ENCODE data around the gene RNFT2. TPM values are rescaled to one million over a fixed set of nuclear protein-coding genes. Genes with fewer than 3 reads are reported as not detected.

RNFT2 gene
- total and polyA plus RNA-seq, 3 donors from 2014 or later = 6.8 to 11.7 (median 9.0) TPM

- no peak for DNase-seq
- WGBS, 2 donors = 73 to 84% methylated on average over 12 of the region's 12 CpGs
- Histone ChIP-seq H3K9me3 (no peaks in the 10 kb centered on the region), H3K27me3 (no peaks in the 10 kb centered on the region), H3K36me3 (ENCODE audit: low read depth, missing control alignments) (no peaks in the 10 kb centered on the region), H3K4me1 (no peaks in the 10 kb centered on the region), H3K27ac (no peak overlapping the region), H3K4me3 (no peak overlapping the region)
- intact Hi-C loops (cut with DNase I; ENCODE audit: low total_unique reads) = no loop called here
- TF ChIP-seq CTCF (IDR thresholded peaks at IDR 0.05) (no peak), POLR2A (IDR thresholded peaks at IDR 0.05) (no peak)
These were observed 154.4 kb downstream of the RNFT2 start for GRCh38 chr12:116892349-116893140.

- no peak for TF ChIP-seq CTCF (IDR thresholded peaks at IDR 0.05)
- no peaks in the 10 kb centered on the region for H3K9me3 ChIP-seq
- H3K27ac ChIP-seq = no peak overlapping the region
- H3K4me3 ChIP-seq = no peak overlapping the region
- DNase-seq = no peak
- H3K4me1 ChIP-seq = no peaks in the 10 kb centered on the region
- intact Hi-C loops (cut with DNase I; ENCODE audit: low total_unique reads) = no loop called here
- WGBS, 2 donors = 92 to 94% methylated on average over 3 of the region's 3 CpGs
- no peaks in the 10 kb centered on the region for H3K27me3 ChIP-seq
- H3K36me3 ChIP-seq (ENCODE audit: low read depth, missing control alignments) = no peaks in the 10 kb centered on the region
These were observed 156.8 kb downstream of the RNFT2 start for GRCh38 chr12:116894913-116895312.

GRCh38 chr12:116896411-116896924 is 158.4 kb downstream of the RNFT2 start:
- no peaks in the 10 kb centered on the region for H3K9me3 ChIP-seq
- DNase-seq = no peak
- no peaks in the 10 kb centered on the region for H3K36me3 ChIP-seq (ENCODE audit: low read depth, missing control alignments)
- TF ChIP-seq POLR2A (IDR thresholded peaks at IDR 0.05) = no peak
- no peak for TF ChIP-seq CTCF (IDR thresholded peaks at IDR 0.05)
- no peak overlapping the region for H3K27ac ChIP-seq
- no peak overlapping the region for H3K4me3 ChIP-seq
- no peaks in the 10 kb centered on the region for H3K4me1 ChIP-seq
- WGBS, 2 donors = 71 to 79% methylated on average over 7 of the region's 7 CpGs
- H3K27me3 ChIP-seq = no peaks in the 10 kb centered on the region
- intact Hi-C loops (cut with DNase I; ENCODE audit: low total_unique reads) = no loop called here

- no peaks in the 10 kb centered on the region for H3K36me3 ChIP-seq (ENCODE audit: low read depth, missing control alignments)
- TF ChIP-seq POLR2A (IDR thresholded peaks at IDR 0.05) = no peak
- TF ChIP-seq CTCF (IDR thresholded peaks at IDR 0.05) = no peak
- no peaks in the 10 kb centered on the region for H3K4me1 ChIP-seq
- no peaks in the 10 kb centered on the region for H3K27me3 ChIP-seq
- no peaks in the 10 kb centered on the region for H3K9me3 ChIP-seq
- no peak overlapping the region for H3K27ac ChIP-seq
- 70 to 74% methylated on average over 4 of the region's 4 CpGs for WGBS, 2 donors
- intact Hi-C loops (cut with DNase I; ENCODE audit: low total_unique reads) = no loop called here
- DNase-seq = no peak
- no peak overlapping the region for H3K4me3 ChIP-seq
These were observed 159.4 kb downstream of the RNFT2 start for GRCh38 chr12:116897476-116897875.

GRCh38 chr12:116898669-116899068 is 160.6 kb downstream of the RNFT2 start:
- no peak overlapping the region for H3K4me3 ChIP-seq
- no peaks in the 10 kb centered on the region for H3K27me3 ChIP-seq
- H3K27ac ChIP-seq = no peak overlapping the region
- no peaks in the 10 kb centered on the region for H3K9me3 ChIP-seq
- no peaks in the 10 kb centered on the region for H3K36me3 ChIP-seq (ENCODE audit: low read depth, missing control alignments)
- DNase-seq = no peak
- 66 to 88% methylated on average over 3 of the region's 3 CpGs for WGBS, 2 donors
- TF ChIP-seq POLR2A (IDR thresholded peaks at IDR 0.05) = no peak
- no peak for TF ChIP-seq CTCF (IDR thresholded peaks at IDR 0.05)
- intact Hi-C loops (cut with DNase I; ENCODE audit: low total_unique reads) = no loop called here
- H3K4me1 ChIP-seq = no peaks in the 10 kb centered on the region
